ENCODE measurements around the gene GTF3C2. TPM values are rescaled to one million over a fixed set of nuclear protein-coding genes. Genes with fewer than 3 reads are reported as not detected.
A peak's percentile ranks its signal among the peaks of the same experiment; 100 is the strongest.

GTF3C2 gene
- polyA plus RNA-seq, 2 of the 4 experiments (the other 2 are of a cell fraction), result 75.4 to 101 TPM

DNA sequence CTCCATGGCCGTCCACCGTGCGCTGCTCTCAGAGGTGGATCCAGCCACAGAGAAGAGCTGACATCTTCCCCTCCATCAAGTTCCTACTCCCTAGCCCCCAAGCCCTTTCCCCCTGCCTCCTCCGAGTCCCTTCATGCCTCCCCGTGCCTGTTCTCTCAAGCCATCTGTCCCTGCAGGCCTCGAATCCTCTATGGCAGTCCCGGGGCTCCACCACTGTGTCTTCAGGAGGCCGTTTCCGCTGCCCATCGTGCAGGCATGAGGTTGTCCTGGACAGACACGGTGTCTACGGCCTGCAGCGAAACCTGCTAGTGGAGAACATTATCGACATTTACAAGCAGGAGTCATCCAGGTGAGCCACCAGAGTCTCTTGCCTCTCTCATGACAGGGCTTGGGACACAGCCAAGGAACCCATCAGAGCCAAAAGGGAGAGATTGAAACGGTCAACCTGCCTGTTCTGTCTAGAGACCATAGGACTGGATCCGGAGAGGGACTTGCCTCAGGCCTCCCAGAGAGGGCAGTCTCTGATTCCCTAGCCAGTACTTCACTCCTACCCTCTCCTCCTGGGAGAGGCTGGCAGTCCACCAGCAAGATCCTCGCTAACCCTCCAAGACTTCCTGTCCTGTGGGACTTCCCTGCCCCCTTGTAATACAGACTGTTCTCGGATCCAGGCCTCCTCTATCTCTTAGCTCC is 58.0 kb downstream of the GTF3C2 start (continued):
- TF ChIP-seq, protein P1, sequence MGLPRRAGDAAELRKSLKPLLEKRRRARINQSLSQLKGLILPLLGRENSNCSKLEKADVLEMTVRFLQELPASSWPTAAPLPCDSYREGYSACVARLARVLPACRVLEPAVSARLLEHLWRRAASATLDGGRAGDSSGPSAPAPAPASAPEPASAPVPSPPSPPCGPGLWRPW (IDR thresholded peaks at IDR 0.05), result no peak
- TF ChIP-seq HEYL (CRISPR knock-in tag; IDR thresholded peaks at IDR 0.05) (no peak), TP53 (CRISPR knock-in tag; IDR thresholded peaks at IDR 0.05) (no peak), KDM5A (IDR thresholded peaks at IDR 0.05) (no peak), FOSB (CRISPR knock-in tag; IDR thresholded peaks at IDR 0.05) (no peak)
- TF ChIP-seq, protein P2, sequence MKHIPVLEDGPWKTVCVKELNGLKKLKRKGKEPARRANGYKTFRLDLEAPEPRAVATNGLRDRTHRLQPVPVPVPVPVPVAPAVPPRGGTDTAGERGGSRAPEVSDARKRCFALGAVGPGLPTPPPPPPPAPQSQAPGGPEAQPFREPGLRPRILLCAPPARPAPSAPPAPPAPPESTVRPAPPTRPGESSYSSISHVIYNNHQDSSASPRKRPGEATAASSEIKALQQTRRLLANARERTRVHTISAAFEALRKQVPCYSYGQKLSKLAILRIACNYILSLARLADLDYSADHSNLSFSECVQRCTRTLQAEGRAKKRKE (CRISPR knock-in tag; IDR thresholded peaks at IDR 0.05; ENCODE audit: low read depth), result no peak

DNA sequence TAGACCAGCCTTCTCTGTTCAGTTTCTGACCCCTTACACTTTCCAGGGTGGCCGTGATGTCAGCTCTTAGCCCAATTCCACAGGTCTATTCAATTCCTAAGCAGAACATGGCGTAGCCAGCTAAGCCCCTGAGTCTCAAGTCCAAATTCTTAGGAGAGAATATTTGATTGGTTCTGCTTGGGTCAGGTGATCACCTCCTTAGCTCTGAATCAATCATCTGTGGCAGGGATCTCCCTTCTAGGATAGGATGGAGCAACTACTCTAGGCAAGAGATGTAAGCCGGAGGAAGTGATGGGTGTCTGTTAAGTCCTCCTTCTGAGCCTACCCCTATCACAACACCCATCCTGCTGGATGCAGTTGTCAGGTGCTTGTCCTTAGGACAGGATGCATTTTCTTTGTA is 59.4 kb downstream of the GTF3C2 start:
- 80% methylated on average over 3 of the region's 3 CpGs for WGBS (ENCODE audit: missing lambda C conversion rate)
- POLR2A ChIA-PET, result no interaction called here
- Histone ChIP-seq H3K9me3 (no peaks in the 10 kb centered on the region), H3K4me1 (peaks cover 27% of the 10 kb centered on the region), H3K4me3 (no peak overlapping the region), H3K27ac (no peak overlapping the region), H3K4me2 (no peak overlapping the region)
- no peak for DNase-seq (ENCODE audit: low read depth in 1 of 2, low spot score in 1 of 2)
- FAIRE-seq, result no peak
- no peak for ATAC-seq
- TF ChIP-seq, protein P3, sequence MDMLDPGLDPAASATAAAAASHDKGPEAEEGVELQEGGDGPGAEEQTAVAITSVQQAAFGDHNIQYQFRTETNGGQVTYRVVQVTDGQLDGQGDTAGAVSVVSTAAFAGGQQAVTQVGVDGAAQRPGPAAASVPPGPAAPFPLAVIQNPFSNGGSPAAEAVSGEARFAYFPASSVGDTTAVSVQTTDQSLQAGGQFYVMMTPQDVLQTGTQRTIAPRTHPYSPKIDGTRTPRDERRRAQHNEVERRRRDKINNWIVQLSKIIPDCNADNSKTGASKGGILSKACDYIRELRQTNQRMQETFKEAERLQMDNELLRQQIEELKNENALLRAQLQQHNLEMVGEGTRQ (IDR thresholded peaks at IDR 0.05), result peak; percentile 53; the same call in 1 of the 2 replicates
- TF ChIP-seq HDAC2 (IDR thresholded peaks at IDR 0.05) (no peak), HEYL (CRISPR knock-in tag; IDR thresholded peaks at IDR 0.05) (no peak)
- CTCF ChIA-PET, result interaction anchor here (1.3 to 20.5 kb wide), 6 partner anchors 16 to 199 kb away, joined by 3 to 394 read pairs (median 82); partner anchors contain the start of genes DNAJC5G, SLC30A3 and TRIM54

DNA sequence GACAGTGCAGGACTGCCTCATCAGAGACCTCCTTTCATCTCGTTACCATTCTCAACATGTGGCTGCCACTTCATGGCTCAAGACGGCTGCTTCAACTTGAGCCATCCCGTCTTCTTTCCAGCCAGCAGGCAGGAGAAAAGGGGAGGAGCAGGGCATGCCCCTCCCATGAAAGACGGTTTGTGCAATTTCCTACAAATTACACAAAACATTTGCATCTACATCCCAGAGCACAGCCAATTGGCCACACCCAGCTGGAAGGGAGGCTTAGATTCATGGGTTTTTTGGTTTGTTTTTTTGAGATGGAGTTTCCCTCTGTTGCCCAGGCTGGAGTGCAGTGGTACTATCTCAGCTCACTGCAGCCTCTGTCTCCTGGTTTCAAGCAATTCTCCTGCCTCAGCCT is 60.1 kb downstream of the GTF3C2 start:
- POLR2A ChIA-PET, result no interaction called here
- H3K9me3 ChIP-seq, result no peaks in the 10 kb centered on the region
- 81% methylated on average over 4 of the region's 4 CpGs for WGBS (ENCODE audit: missing lambda C conversion rate)
- TF ChIP-seq CHD4 (IDR thresholded peaks at IDR 0.05; ENCODE audit: borderline replicate concordance) (no peak), KDM5A (IDR thresholded peaks at IDR 0.05) (no peak), RAD21 (conservative IDR thresholded peaks at IDR 0.05 in 1 of 2, IDR thresholded peaks at IDR 0.05 in 1 of 2) (no peak), HOXB5 (CRISPR knock-in tag; IDR thresholded peaks at IDR 0.05) (no peak), MYC (IDR thresholded peaks at IDR 0.05; ENCODE audit: borderline replicate concordance, low read length) (no peak), PHF8 (IDR thresholded peaks at IDR 0.05; ENCODE audit: borderline replicate concordance, low read depth) (no peak), CHD2 (IDR thresholded peaks at IDR 0.05; ENCODE audit: low read length, partially characterized antibody) (no peak), MAZ (IDR thresholded peaks at IDR 0.05; ENCODE audit: borderline replicate concordance, low read depth, low read length) (no peak), RCOR1 (IDR thresholded peaks at IDR 0.05; ENCODE audit: low read depth, low read length) (no peak), ZC3H11A (IDR thresholded peaks at IDR 0.05) (no peak), SREBF2 (IDR thresholded peaks at IDR 0.05) (no peak), KDM1A (IDR thresholded peaks at IDR 0.05; ENCODE audit: low read depth) (no peak), JUNB (IDR thresholded peaks at IDR 0.05) (no peak), RFX5 (IDR thresholded peaks at IDR 0.05) (no peak), HEYL (CRISPR knock-in tag; IDR thresholded peaks at IDR 0.05) (no peak)
- TF ChIP-seq, protein P1 (IDR thresholded peaks at IDR 0.05), result no peak
- TF ChIP-seq, protein P4, sequence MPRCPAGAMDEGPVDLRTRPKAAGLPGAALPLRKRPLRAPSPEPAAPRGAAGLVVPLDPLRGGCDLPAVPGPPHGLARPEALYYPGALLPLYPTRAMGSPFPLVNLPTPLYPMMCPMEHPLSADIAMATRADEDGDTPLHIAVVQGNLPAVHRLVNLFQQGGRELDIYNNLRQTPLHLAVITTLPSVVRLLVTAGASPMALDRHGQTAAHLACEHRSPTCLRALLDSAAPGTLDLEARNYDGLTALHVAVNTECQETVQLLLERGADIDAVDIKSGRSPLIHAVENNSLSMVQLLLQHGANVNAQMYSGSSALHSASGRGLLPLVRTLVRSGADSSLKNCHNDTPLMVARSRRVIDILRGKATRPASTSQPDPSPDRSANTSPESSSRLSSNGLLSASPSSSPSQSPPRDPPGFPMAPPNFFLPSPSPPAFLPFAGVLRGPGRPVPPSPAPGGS (IDR thresholded peaks at IDR 0.05), result no peak
- TF ChIP-seq, protein P5, sequence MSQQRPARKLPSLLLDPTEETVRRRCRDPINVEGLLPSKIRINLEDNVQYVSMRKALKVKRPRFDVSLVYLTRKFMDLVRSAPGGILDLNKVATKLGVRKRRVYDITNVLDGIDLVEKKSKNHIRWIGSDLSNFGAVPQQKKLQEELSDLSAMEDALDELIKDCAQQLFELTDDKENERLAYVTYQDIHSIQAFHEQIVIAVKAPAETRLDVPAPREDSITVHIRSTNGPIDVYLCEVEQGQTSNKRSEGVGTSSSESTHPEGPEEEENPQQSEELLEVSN (IDR thresholded peaks at IDR 0.05; ENCODE audit: borderline replicate concordance, low read depth), result no peak
- TF ChIP-seq, protein P6, sequence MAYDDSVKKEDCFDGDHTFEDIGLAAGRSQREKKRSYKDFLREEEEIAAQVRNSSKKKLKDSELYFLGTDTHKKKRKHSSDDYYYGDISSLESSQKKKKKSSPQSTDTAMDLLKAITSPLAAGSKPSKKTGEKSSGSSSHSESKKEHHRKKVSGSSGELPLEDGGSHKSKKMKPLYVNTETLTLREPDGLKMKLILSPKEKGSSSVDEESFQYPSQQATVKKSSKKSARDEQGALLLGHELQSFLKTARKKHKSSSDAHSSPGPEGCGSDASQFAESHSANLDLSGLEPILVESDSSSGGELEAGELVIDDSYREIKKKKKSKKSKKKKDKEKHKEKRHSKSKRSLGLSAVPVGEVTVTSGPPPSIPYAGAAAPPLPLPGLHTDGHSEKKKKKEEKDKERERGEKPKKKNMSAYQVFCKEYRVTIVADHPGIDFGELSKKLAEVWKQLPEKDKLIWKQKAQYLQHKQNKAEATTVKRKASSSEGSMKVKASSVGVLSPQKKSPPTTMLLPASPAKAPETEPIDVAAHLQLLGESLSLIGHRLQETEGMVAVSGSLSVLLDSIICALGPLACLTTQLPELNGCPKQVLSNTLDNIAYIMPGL (CRISPR knock-in tag; IDR thresholded peaks at IDR 0.05; ENCODE audit: borderline replicate concordance), result no peak
- TF ChIP-seq, protein P7, sequence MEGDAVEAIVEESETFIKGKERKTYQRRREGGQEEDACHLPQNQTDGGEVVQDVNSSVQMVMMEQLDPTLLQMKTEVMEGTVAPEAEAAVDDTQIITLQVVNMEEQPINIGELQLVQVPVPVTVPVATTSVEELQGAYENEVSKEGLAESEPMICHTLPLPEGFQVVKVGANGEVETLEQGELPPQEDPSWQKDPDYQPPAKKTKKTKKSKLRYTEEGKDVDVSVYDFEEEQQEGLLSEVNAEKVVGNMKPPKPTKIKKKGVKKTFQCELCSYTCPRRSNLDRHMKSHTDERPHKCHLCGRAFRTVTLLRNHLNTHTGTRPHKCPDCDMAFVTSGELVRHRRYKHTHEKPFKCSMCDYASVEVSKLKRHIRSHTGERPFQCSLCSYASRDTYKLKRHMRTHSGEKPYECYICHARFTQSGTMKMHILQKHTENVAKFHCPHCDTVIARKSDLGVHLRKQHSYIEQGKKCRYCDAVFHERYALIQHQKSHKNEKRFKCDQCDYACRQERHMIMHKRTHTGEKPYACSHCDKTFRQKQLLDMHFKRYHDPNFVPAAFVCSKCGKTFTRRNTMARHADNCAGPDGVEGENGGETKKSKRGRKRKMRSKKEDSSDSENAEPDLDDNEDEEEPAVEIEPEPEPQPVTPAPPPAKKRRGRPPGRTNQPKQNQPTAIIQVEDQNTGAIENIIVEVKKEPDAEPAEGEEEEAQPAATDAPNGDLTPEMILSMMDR (IDR thresholded peaks at IDR 0.05), result no peak
- no peak overlapping the region for H3K27ac ChIP-seq
- ATAC-seq (no peak), FAIRE-seq (no peak), DNase-seq (ENCODE audit: low read depth in 1 of 2, low spot score in 1 of 2) (no peak)
- CTCF ChIA-PET, result interaction anchor here (1.7 to 20.5 kb wide), 4 partner anchors 16 to 198 kb away, joined by 5 to 394 read pairs (median 176); partner anchors contain the start of genes DNAJC5G, SLC30A3 and TRIM54
- peaks cover 34% of the 10 kb centered on the region for H3K4me1 ChIP-seq
- no peak overlapping the region for H3K4me2 ChIP-seq
- H3K4me3 ChIP-seq, result no peak overlapping the region

All from A549 (cell line).